PC-9 (cell line): ENCODE data around the gene NOS1. TPM values are rescaled to one million over a fixed set of nuclear protein-coding genes. Genes with fewer than 3 reads are reported as not detected.

Experiments used
- BruUV-seq: library from RNA; stranded (reverse); fragments of 400-500 nt; replicated peaks from 2 replicates; lab custom pipeline; 2021; lab: Mats Ljungman, UMichigan
- CTCF ChIA-PET: fragments of 300-600 bp; sonication (Branson Sonifier 250); formaldehyde crosslinking; loops from one replicate; lab custom pipeline; 2022; ENCODE audit warnings: antibody characterized with exemption; lab: Charles Lee
- POLR2A ChIA-PET: fragments of 300-600 bp; sonication (Branson Sonifier 250); formaldehyde crosslinking; loops from one replicate; lab custom pipeline; 2022; ENCODE audit warnings: antibody characterized with exemption; ENCODE audit not compliant: unreplicated experiment; lab: Charles Lee
- DNase-seq, 2 experiments: peaks; one replicate each; pipeline versions ENCODE4 v3.0.0 to v3.0.0-alpha.2; 2015 to 2022; ENCODE audit warnings: mixed read lengths in 1 of 2
- H2AFZ ChIP-seq: fragments of 200-600 bp; sonication (generic); 2 replicates; pipeline ENCODE4 v1.8.1; 2017; ENCODE audit warnings: antibody characterized with exemption
- H3F3A ChIP-seq: fragments of 200-600 bp; sonication (generic); 2 replicates; pipeline ENCODE4 v1.8.1; 2017; ENCODE audit warnings: antibody characterized with exemption, mild to moderate bottlenecking, low read depth; ENCODE audit not compliant: insufficient read depth
- H3K27ac ChIP-seq: fragments of 200-600 bp; sonication (generic); 2 replicates; pipeline ENCODE4 v1.6.1; 2016; ENCODE audit warnings: mixed run types
- H3K27me3 ChIP-seq: fragments of 200-600 bp; sonication (generic); 2 replicates; pipeline ENCODE4 v1.6.1; 2016; ENCODE audit warnings: low read depth, mixed run types; ENCODE audit not compliant: insufficient read depth
- H3K36me3 ChIP-seq: fragments of 200-600 bp; sonication (generic); 2 replicates; pipeline ENCODE4 v1.6.1; 2016; ENCODE audit warnings: low read depth, mixed run types
- H3K4me1 ChIP-seq: fragments of 200-600 bp; sonication (generic); replicated peaks from 2 replicates; pipeline ENCODE4 v1.6.1; 2016; ENCODE audit warnings: mixed run types; ENCODE audit not compliant: insufficient read depth
- H3K4me2 ChIP-seq: fragments of 200-600 bp; sonication (generic); 2 replicates; pipeline ENCODE4 v1.6.1; 2017; ENCODE audit warnings: mixed run types
- H3K4me3 ChIP-seq: fragments of 200-600 bp; sonication (generic); 2 replicates; pipeline ENCODE4 v1.6.1; 2016; ENCODE audit warnings: mixed run types
- H3K79me2 ChIP-seq: fragments of 200-600 bp; sonication (generic); 2 replicates; pipeline ENCODE4 v1.6.1; 2017; ENCODE audit warnings: low read depth, mixed run types
- H3K9me2 ChIP-seq: fragments of 200-600 bp; sonication (generic); 2 replicates; pipeline ENCODE4 v1.8.1; 2017; ENCODE audit warnings: mild to moderate bottlenecking; ENCODE audit not compliant: insufficient read depth
- H3K9me3 ChIP-seq: fragments of 200-600 bp; sonication (generic); 2 replicates; pipeline ENCODE4 v1.8.1; 2016; ENCODE audit warnings: low read depth; ENCODE audit not compliant: insufficient read depth
- H4K20me1 ChIP-seq: fragments of 200-600 bp; sonication (generic); 2 replicates; pipeline ENCODE4 v1.8.1; 2017; ENCODE audit not compliant: insufficient read depth
- CTCF ChIP-seq: fragments of 200-600 bp; sonication (generic); conservative IDR thresholded peaks from 2 replicates; pipeline ENCODE4 v1.6.1; 2017; ENCODE audit warnings: mixed run types, antibody characterized with exemption, mild to moderate bottlenecking, moderate library complexity
- EZH2 ChIP-seq: fragments of 200-600 bp; sonication (generic); IDR thresholded peaks from 2 replicates; pipeline ENCODE4 v1.8.0; 2017; ENCODE audit warnings: antibody characterized with exemption, low read depth
- intact Hi-C: fragments of 100-400 bp; cut with micrococcal nuclease; formaldehyde crosslinking; loops from one replicate; pipeline ENCODE4 v1.10.0; 2022; ENCODE audit not compliant: unreplicated experiment
- total RNA-seq: library from RNA; stranded (reverse); gene quantifications from 2 replicates; pipeline ENCODE4 v1.2.3, GENCODE V29; 2021

The NOS1 gene
- total RNA-seq, 1 experiment from 2014 or later = not detected

- TF ChIP-seq CTCF = no peak
- no peak for TF ChIP-seq EZH2
- Histone ChIP-seq H3K79me2 (no peaks in the 10 kb centered on the region), H3K9me3 (peaks cover 4% of the 10 kb centered on the region; the same call in 1 of the 2 replicates), H3K36me3 (no peaks in the 10 kb centered on the region), H3K27me3 (peaks cover 47% of the 10 kb centered on the region), H3K4me3 (no peak overlapping the region), H2AFZ (no peak overlapping the region), H3K4me2 (no peak overlapping the region), H3K27ac (no peak overlapping the region), H3K4me1 (no peaks in the 10 kb centered on the region), H3F3A (no peaks in the 10 kb centered on the region), H3K9me2 (no peaks in the 10 kb centered on the region; the same call in 1 of the 2 replicates), H4K20me1 (no peaks in the 10 kb centered on the region)
- intact Hi-C loops = no loop called here
- no peak for DNase-seq
- ChIA-PET CTCF (no interaction called here), POLR2A (no interaction called here)
- BruUV-seq = no TSS peak
Observed at GRCh38 chr12:117342247-117342646, 19.2 kb downstream of the NOS1 start.

- Histone ChIP-seq H3K4me1 (no peaks in the 10 kb centered on the region), H3K79me2 (no peaks in the 10 kb centered on the region), H3K9me2 (no peaks in the 10 kb centered on the region; the same call in 1 of the 2 replicates), H2AFZ (no peak overlapping the region), H3F3A (no peaks in the 10 kb centered on the region), H3K36me3 (no peaks in the 10 kb centered on the region), H3K4me2 (no peak overlapping the region), H3K27me3 (peaks cover 76% of the 10 kb centered on the region), H3K9me3 (peaks cover 4% of the 10 kb centered on the region; the same call in 1 of the 2 replicates), H4K20me1 (no peaks in the 10 kb centered on the region), H3K27ac (no peak overlapping the region), H3K4me3 (no peak overlapping the region)
- no TSS peak for BruUV-seq
- POLR2A ChIA-PET = no interaction called here
- intact Hi-C loops = no loop called here
- TF ChIP-seq EZH2 (no peak), CTCF (no peak)
- CTCF ChIA-PET = no interaction called here
- no peak for DNase-seq
Observed at GRCh38 chr12:117339104-117339503, 22.3 kb downstream of the NOS1 start.

GRCh38 chr12:117334855-117335587 lies 26.4 kb downstream of the NOS1 start:
- Histone ChIP-seq H2AFZ (no peak overlapping the region), H3K9me2 (no peaks in the 10 kb centered on the region), H3K79me2 (no peaks in the 10 kb centered on the region), H3K27ac (no peak overlapping the region), H3K4me1 (no peaks in the 10 kb centered on the region), H3K9me3 (no peaks in the 10 kb centered on the region), H3K27me3 (peaks cover 93% of the 10 kb centered on the region), H3K4me3 (no peak overlapping the region), H3K4me2 (no peak overlapping the region), H3F3A (no peaks in the 10 kb centered on the region), H4K20me1 (no peaks in the 10 kb centered on the region), H3K36me3 (no peaks in the 10 kb centered on the region)
- no peak for DNase-seq
- BruUV-seq = no TSS peak
- ChIA-PET CTCF (no interaction called here), POLR2A (no interaction called here)
- intact Hi-C loops = no loop called here
- TF ChIP-seq EZH2 (no peak), CTCF (no peak)
